AG08396 (cell line): ENCODE results near the gene AOAH.
"Not testable (repeated sequence)": the region's sequence is repeated elsewhere in the genome, so short reads cannot be mapped to it uniquely, and the experiment has no call there.

Source experiments
- DNase-seq: peaks from one replicate; pipeline ENCODE4 v3.0.0; 2012; ENCODE audit warnings: low spot score, mixed read lengths

Gene AOAH

DNA sequence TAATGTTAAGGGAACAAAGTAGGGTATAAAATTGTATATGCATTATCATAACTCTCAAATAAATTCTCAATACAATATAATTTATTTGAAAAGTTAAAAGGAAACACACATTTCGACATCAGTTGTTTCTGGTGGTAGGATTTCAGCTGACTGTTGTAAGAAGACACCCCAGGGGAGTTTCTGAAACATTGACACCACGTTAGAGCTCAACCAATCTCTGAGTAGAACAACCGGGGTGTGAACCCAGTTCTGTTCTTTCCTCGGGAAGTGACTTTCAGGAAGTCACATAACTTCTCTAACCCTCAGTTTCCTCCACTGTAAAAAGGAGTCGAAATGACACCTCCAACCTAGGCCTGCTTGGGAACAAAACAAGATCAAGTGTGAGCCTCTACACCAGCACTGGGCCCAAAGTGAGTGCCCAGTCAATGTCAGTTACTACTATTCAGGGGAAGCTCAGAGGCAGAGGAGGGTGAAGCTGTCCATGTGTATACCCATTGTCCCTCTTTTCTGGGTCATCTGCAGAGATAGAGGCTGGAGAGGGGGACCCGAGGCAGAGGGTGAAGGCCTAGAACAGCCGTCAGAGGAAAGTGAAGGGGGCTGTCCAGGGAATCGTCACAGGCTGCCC lies 67.1 kb downstream of the AOAH start:
- DNase-seq, result no peak

DNA sequence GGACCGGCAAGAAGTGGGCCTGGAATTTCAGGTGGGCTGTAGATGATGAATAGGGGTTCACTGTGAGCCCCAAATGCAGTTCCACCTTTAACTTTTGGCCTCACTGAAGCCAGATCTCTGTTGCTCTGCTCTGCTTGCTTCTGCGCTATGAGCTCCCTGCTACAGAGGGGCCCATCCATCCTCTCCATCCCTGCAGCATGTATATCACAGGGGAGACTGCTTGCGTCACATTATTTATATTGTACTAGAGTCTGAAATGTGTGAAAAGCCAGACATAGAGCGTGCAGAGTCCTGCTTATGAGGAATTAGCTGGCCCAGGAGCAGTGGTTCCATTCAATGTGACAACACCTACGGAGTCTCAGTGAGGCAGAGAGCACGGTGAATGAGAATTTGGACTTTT lies 69.9 kb downstream of the AOAH start:
- no peak for DNase-seq

DNA sequence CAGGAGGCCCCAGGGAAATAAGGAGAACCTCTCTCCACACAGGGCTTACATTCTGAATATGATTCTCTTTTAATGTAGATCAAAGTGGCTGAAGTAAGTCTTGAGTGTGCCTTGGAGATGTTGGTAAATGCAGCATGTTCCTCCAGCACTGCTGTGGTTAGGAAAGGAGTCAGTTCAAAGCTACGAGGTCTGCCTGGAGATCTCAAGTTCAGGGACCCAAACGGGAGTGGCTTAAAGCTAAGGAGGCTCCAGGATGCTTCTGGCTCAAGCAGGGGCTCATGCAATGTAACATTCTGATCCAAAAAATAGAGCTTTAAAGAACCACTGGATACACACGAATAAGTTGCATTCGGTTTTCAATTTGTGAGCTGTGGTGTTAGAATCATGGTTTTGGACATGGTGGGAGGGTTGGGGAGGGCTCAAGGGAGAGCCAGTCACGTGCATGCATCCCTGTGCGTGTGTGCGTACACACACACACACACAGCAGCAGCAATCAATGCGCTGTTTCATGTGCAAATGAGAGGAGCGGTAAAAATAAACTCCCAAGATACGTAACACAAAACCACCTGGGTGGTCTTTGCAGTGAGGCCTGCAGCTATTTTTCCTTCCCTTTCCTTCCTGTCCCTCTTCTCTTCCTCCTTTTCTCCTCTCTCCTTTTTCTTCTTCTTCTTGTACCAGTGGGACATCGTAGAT lies 70.5 kb downstream of the AOAH start:
- DNase-seq, result no peak

DNA sequence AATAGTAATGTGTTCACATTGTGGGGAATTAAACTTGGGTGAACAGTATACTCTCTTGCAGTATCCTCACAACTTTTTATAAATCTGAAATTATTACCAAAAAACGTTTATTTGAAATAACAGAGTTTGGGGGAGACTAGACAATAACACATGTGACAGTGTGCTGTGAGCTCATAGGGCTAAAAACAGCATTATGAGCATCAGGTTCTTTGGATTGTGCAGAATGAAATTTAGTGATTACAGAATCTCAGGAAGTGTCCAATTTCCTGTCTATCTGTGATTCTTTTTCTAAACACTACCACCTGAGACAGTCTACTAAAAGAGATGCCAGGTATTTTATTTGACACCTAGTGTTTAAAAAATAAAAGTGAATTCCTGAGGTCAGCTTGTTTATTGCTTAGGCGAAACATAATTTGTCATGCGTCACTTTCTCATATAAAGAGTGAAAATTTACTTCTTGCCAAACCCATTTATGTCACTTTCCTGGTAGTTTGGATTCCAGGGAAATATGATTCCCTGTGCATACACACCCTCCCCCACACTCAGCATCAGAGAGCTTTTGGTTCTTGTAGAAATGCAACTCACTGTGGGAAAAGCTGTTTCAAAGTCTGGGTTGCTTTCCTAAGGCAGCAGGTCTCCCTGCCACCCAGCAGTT lies 71.2 kb downstream of the AOAH start:
- DNase-seq, result no peak

DNA sequence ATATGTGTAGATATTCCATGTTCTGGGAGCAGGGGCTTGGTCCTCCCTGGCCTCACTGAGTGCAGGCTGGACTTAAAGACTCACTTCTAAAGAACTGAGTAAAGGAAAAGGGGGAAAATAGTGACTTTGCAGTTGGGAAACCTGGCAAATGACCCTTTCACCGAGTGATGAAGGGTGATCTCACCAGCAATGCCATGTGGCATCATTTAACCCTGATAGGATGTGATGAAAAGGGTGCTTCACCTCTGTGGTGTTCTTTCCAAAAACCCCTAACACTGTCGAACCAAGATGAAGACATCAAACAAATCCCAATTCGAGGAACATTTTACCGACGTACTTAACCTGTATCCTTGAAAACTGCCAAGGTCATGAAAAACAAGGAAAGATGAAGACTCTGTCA lies 71.9 kb downstream of the AOAH start:
- no peak for DNase-seq

DNA sequence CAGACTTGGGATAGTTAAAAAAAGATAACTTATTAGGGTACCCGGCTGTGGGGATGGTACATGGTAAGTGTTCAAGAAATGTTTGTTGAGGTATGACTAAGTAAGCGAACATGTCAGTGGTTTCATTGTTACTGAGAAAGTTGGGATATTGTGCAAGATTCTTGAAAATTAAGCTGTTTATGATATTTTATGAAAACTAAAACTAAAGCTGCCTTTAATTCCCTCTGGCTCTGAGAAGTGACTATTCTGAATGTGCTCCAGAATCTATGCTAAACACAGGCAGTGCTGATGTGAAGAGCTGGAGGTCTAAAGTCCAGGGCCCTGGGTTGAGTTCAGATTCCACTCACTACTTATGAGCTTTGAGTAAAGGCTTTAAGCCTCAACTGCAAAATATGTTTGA lies 72.9 kb downstream of the AOAH start:
- no peak for DNase-seq

DNA sequence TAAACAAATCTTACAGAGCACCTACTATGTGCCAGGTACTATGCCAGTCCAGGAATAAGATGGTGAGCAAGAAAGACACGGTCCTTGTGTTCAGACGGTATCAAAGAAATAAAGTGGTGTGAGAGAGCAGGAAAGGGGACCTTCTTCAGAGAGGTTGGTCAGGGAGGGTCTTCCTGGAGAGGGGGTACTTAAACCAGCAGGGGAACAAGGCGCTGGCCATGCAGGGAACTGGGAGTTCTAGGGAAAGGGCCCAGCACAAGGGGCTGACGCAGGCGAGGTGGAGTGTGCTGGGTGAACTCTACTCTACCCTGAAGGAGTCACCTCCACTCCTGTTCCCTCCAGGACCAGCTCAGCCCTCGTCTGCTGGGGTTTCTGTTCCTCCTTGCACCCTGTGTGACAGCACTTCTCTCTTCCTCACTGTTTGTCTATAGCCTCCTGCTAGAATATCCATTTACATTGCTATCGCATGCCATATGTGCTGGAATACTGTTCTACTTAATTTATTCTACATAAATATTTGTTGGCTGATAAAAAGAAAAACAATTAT lies 73.5 kb downstream of the AOAH start:
- no peak for DNase-seq

DNA sequence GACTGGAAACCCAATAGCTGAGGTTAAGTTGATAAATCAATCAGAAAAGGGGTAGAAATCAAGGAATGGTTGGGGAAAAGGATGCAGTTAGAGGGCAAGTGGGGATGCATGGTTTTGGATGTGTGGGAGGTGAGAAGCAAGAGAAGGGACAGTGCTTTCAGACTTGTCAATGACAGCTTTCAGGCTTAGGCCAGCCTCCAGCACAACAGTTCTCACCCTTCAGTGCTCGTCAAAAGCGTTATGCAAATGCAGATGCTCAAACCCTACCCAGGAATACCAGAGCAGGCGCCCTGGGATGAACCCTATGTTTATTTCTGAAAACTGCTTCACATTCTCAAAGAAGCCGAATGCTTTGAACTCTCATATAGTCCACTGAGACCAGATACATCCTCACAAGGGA lies 74.0 kb downstream of the AOAH start:
- DNase-seq, result no peak

DNA sequence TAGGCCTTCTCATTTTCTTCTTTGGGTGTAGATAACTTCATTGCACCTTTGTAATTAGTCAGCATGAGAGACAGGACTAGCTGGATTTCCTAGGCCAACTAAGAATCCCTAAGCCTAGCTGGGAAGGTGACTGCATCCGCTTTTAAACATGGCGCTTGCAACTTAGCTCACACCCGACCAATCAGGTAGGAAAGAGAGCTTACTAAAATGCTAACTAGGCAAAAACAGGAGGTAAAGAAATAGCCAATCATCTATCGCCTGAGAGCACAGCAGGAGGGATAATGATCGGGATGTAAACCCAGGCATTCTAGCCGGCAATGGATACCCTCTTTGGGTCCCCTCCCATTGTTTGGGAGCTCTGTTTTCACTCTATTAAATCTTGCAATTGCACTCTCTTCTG lies 75.0 kb downstream of the AOAH start:
- DNase-seq, result not testable (repeated sequence)

DNA sequence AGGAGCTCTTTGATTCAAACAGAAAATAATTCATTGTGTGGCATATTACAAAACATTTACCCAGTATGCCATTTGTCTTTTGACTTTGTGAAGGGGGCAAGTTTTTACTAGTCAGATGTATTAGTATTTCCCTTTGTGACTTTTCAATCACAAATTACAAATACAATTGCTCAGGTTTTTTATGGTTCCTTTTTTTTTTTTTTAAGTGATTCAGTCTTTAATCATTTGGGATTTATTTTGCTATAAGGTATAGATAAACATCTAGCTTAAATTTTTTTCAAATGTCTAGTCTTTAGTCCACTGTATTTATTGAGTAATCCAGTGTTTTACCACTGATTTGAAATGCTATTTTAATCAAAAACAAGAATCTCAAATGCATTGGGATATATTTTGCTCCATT lies 75.9 kb downstream of the AOAH start:
- DNase-seq, result no peak

DNA sequence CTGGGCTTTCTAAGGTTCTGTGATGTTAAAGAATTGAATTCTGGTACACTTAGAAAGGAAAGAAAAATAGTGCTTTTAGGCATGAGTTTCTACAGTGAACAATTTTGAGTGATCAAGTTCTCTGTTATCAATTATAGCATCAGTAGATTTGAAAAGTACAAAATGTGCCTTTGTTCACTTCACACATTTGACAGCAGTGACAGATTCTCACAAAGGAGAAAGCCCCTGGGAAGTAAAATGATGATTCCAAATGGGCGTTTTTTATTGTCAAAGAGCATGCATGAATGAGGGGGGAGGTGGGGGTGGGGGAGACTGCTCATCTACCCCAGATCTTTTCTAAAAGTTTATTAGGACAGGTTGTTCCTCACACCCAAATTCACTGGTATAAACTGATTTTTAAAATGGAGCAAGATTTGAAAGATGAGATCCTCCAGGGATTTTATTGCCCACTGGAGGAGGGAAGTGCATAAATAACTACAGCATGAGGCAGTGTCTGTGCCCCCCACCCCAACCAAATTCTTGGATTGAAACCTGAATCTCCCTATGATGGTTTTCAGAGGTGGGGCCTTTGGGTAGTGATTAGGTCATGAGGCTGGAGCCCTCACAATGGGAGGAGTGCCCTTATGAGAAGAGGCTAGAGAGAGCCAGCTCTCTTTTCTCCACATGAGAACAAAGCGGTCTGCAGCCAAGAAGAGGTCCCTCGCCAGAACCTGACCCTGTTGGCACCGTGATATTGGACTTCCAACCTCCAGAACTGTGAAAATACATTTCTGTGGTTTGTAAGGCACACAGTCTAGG lies 79.5 kb downstream of the AOAH start:
- DNase-seq, result no peak

DNA sequence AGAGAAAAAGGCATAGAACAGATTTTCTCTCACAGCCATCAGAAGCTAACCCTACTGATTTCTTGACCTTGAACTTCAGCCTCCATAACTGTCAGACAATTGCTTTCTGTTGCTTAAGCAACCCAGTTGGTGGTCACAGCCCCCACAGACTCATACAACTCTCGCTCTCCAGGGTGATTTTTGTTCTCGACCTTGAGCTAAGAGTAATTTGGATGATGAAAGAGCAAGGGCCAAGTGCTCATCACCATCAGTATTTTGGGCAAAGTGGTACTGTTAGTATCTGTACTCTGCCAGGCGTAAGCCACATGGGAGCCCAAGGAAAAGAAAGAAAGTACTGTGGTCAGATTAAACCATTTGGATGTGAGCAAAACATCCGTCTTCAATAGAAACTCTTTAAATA lies 81.9 kb downstream of the AOAH start:
- DNase-seq, result no peak

DNA sequence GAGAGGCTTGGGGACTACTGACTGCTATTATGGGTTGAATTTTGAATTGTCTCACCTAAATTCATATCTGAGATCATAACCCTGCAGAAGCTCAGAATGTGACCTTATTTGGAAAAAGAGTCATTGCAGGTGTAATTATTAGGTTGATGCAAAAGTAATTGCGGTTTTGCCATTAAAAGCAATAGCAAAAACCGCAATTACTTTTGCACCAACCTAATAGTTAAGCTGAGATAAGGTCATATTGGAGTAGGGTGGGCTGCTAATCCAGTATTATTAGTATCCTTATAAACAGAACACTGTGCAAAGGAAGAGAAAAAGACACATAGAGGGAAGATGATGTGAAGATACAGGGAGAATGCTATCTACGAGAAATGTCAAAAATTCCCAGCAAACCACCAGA lies 82.3 kb downstream of the AOAH start:
- DNase-seq, result no peak

DNA sequence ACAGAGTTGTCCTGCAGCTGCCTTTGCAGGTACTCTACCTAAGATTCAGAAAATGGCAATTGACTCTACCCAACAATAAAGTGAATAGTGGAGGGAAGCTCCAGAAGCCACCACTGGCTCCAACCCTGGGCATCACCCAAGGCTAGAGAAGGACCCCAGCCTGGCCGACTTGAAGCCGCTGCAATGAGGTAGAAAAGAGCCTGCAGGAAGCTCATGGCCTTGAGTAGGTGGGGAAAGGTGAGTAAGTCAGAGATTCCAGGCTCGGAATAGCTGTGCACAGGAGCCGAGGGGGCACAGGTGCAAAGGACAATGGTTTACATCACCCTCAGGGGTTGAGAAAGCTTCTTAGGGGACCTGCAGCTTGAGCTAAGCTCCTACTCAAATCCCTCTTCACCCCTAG lies 83.6 kb downstream of the AOAH start:
- DNase-seq, result no peak

DNA sequence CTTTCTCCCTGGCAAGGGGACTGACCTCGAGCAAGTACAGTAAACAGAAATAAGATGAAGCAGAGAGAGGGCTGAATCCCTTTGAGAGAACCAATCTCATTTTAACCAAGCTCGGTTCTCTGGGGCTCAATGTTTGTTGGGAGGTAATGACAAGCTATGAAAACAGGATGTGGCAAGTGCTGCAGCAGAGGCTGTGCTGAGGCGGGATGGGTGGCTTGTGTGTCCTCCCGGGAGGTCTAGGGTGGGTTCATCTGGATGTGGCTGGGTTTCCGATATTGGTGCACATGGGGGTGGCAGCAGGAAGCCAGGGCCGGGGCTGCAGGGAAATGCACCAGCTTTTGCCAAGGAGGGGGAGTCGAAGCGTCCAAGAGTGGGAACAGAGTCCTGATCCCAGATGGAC lies 84.5 kb downstream of the AOAH start:
- no peak for DNase-seq

DNA sequence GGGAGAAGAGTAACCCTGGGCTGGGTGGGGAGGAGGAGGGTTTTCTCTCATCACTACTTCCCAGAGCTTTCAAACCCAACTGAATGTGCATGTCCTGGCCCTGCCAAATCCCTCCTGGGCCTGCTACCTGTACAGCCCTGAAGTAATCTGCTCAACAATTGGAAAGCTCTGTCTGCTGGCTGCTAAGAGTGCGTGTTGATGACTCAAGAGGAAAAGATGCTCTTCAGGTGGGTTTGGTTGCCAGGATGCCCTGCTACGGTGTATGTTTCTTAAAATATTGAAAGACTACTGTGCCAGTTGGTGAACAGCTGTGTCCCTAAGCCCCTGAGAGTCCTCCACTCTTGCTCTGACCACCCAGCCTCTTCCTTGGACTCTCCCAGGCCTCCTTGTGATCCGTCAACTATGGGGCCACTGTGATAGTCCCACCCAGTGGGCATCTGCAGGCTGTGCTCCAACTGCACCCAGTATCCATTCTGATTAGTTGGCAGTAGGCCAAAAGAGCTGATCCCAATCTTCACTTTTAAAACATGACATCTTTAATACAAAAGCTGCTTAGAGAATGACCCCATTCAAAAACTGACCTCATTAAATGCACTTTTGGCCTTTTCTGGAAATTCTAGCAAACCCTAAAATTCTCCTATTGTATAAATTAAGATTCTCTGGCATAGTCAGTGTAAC lies 85.6 kb downstream of the AOAH start:
- no peak for DNase-seq

DNA sequence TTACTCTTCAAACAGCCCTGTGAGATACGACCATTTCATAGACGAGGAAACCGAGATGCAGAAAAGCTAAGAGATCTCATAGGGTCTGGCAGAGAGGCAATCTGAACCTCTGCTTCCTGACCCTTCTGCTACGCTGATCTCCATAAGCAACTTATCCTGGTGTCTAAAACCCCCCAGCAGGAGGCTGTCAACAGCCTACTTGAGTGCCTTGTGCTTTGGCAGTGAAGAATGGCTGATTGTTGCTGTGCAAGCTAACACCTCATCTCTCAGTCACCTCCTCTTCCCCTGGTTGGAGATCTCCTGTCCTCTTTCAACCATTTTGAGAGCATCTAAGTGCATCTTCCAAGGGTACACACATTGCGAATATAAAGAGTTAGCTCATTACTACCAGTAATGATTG lies 86.2 kb downstream of the AOAH start:
- no peak for DNase-seq

DNA sequence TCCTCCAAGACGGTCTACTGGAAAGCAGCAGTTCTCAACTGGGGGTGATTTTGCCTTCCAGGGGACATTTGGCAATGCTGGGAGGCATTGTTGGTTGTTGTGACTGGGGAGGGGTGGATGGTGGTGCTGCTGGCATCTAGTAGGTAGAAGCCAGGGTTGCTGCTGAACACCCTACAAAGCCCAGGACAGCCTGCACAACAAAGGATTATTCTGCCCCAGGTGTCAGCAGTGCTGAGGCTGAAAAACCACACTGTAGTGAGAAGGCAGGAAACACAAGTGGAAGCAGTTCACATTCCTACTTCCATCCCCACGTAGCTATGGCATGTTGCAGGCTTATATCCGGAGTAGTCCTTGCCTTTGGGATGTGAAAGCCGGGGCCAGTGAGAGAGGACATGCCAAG lies 86.9 kb downstream of the AOAH start:
- DNase-seq, result no peak

DNA sequence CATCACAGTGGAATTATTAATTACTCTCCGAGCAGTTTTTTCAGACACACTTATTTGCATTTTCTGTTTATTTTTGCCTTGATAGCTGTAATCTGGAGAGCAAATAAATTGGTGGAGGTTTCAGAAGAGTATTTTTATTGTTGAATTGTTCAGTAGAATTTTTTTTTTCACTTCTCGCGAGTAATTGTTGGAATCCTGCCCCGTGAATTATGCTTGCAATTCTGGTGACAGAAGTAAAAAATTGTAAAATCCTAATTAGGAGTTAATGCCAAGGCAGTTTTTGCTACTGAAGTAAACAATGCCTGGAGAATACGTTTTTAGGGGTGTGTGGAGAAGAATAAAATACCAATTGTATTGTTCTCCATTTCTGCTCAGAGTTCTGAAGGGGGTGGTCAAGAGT lies 88.2 kb downstream of the AOAH start:
- no peak for DNase-seq

DNA sequence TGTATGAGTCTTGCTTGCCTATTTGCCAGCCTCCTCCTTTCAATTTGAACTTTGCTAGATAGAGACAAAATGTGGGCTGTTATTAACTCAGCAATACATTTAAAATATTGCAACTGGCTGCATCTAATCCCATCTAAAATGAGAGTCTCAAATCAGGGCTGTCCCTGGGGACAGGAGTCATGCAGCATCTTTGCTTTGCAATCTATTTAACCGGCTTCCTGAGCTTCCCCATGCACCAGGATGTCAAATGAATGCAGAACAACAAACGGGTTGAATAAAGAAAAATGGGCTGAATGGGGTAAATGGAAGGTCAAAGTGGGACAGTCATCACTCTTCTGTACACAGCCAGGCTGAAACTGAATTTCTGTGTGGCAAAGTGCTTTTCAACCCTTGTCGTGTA lies 89.2 kb downstream of the AOAH start:
- DNase-seq, result no peak

DNA sequence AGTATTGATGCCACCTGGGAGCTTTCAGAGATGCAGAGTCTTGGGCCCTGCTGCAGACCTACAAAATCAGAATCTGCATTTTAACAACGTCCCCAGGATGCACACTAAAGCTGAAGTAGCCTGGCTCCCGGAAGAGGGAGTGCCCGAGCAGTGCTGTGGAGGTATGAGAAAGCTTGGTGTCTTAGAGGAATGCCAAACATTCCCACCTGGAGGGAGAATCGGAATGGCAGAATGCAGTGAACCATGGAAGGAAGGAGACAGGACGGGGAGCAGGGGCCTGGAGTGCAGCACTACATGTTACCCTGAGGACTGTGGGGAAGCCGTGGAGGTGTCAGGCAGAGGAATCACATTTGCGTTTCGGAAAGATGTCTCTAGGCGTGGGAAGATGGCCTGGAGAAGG lies 90.9 kb downstream of the AOAH start:
- DNase-seq, result no peak

DNA sequence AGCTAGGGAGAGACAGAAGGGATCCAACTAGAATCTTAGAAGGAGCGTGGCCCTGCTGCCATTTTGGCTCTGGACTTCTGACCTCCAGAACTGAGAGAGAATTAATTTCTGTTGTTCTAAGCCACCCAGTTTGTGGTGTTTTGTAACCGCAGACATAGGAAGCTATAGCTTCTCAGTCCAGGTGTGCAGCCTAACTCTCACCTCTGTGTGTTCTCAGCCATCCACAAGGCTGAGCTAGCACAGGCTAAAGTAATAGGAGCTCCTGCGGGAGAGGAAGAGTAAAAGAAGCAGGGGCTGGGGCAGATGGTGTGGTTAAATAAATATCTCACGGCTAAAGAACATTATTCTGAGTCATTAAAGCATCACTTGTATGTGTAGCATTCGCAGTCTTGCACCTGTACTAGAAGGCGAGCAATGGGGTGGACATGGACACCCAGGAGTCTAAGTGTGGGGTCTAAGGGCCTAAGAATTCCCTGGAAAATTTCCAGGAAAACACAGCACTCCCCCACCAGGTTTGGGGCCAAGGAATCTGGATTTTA lies 94.1 kb downstream of the AOAH start:
- no peak for DNase-seq
